GM19099 (cell line): ENCODE measurements around the gene GAREM1.

ENCODE experiments used
- POLR2A ChIP-seq: IDR thresholded peaks from 3 replicates; pipeline ENCODE4 v1.6.1; 2011; ENCODE audit warnings: low read depth; ENCODE audit not compliant: insufficient read length; ENCODE audit errors: extremely low read depth

GAREM1 gene

GRCh38 chr18:32468147-32468845 lies 2.4 kb downstream of the GAREM1 start:
- no peak for TF ChIP-seq POLR2A

GRCh38 chr18:32461709-32462272 lies 8.9 kb downstream of the GAREM1 start:
- no peak for TF ChIP-seq POLR2A

- no peak for TF ChIP-seq POLR2A
Measured at GRCh38 chr18:32460171-32460731, 10.4 kb downstream of the GAREM1 start.

- no peak for TF ChIP-seq POLR2A
Measured at GRCh38 chr18:32459361-32460101, 11.2 kb downstream of the GAREM1 start.

GRCh38 chr18:32455361-32455760 lies 15.3 kb downstream of the GAREM1 start:
- TF ChIP-seq POLR2A: no peak

GRCh38 chr18:32454593-32454992 lies 16.1 kb downstream of the GAREM1 start:
- no peak for TF ChIP-seq POLR2A

GRCh38 chr18:32450874-32451273 lies 19.8 kb downstream of the GAREM1 start:
- TF ChIP-seq POLR2A: no peak

GRCh38 chr18:32450026-32450691 lies 20.5 kb downstream of the GAREM1 start:
- no peak for TF ChIP-seq POLR2A

- no peak for TF ChIP-seq POLR2A
Measured at GRCh38 chr18:32446780-32447179, 23.9 kb downstream of the GAREM1 start.

GRCh38 chr18:32445846-32446245 lies 24.8 kb downstream of the GAREM1 start:
- no peak for TF ChIP-seq POLR2A

- no peak for TF ChIP-seq POLR2A
Measured at GRCh38 chr18:32443706-32444215, 26.9 kb downstream of the GAREM1 start.

GRCh38 chr18:32443033-32443705 lies 27.5 kb downstream of the GAREM1 start:
- TF ChIP-seq POLR2A: no peak

- no peak for TF ChIP-seq POLR2A
Measured at GRCh38 chr18:32442575-32442974, 28.1 kb downstream of the GAREM1 start.

- TF ChIP-seq POLR2A: no peak
Measured at GRCh38 chr18:32441533-32441932, 29.1 kb downstream of the GAREM1 start.

GRCh38 chr18:32440518-32440917 lies 30.2 kb downstream of the GAREM1 start:
- no peak for TF ChIP-seq POLR2A

GRCh38 chr18:32439802-32440201 lies 30.9 kb downstream of the GAREM1 start:
- no peak for TF ChIP-seq POLR2A
